Kidney (tissue), 14 donors: ENCODE results near the gene PTPRG. TPM values are rescaled to one million over a fixed set of nuclear protein-coding genes. Genes with fewer than 3 reads are reported as not detected.

ENCODE experiments used
- DNase-seq, 5 donors: peaks; one replicate each; pipeline ENCODE4 v3.0.0-alpha.2; 2013 to 2020
- FAIRE-seq: peaks from 2 replicates; lab custom pipeline; 2012; peaks lifted over from hg19 to GRCh38; lab: Jason Lieb, UNC
- H3K27ac ChIP-seq, 2 donors: one replicate each; pipeline ENCODE4 v1.7.0; 2013; ENCODE audit warnings: low read depth in 2 of 2, low read length in 2 of 2, inconsistent platforms in 1 of 2
- H3K27me3 ChIP-seq: one replicate; pipeline ENCODE4 v1.7.1; 2013; ENCODE audit warnings: low read length, inconsistent platforms; ENCODE audit not compliant: control insufficient read depth, insufficient read depth
- H3K36me3 ChIP-seq, 3 donors: one replicate each; pipeline versions ENCODE4 v1.7.0 to v1.7.1; 2013; ENCODE audit warnings: low read length in 3 of 3, control low read depth in 1 of 3, inconsistent platforms in 1 of 3; ENCODE audit not compliant: insufficient read depth in 3 of 3, control insufficient read depth in 2 of 3
- H3K4me1 ChIP-seq, 3 donors: one replicate each; pipeline versions ENCODE4 v1.7.0 to v1.7.1; 2013; ENCODE audit warnings: low read length in 3 of 3, inconsistent platforms in 1 of 3, low read depth in 1 of 3; ENCODE audit not compliant: control insufficient read depth in 2 of 3, insufficient read depth in 2 of 3
- H3K4me3 ChIP-seq, 3 donors: one replicate each; pipeline versions ENCODE4 v1.7.0 to v1.8.1; 2013; ENCODE audit warnings: low read length in 3 of 3, control low read depth in 1 of 3, inconsistent platforms in 1 of 3
- H3K9ac ChIP-seq, 3 donors: one replicate each; pipeline versions ENCODE4 v1.7.0 to v1.7.1; 2013; ENCODE audit warnings: low read length in 3 of 3, control low read depth in 1 of 3, inconsistent platforms in 1 of 3
- H3K9me3 ChIP-seq, 3 donors: one replicate each; pipeline versions ENCODE4 v1.7.0 to v1.7.1; 2013; ENCODE audit warnings: low read length in 3 of 3, control low read depth in 1 of 3, inconsistent platforms in 1 of 3; ENCODE audit not compliant: control insufficient read depth in 2 of 3, insufficient read depth in 1 of 3
- intact Hi-C: fragments of 100-400 bp; cut with DNase I; formaldehyde crosslinking; loops from one replicate; pipeline ENCODE4 v1.11.1; 2022
- polyA plus RNA-seq: library from polyadenylated mRNA; stranded (reverse); fragments of 350-450 nt; fragmentation: Illumina TruSeq; extraction: RNeasy Lipid Tissue Mini Kit (QIAGEN cat#74804); gene quantifications from one replicate; pipeline ENCODE4 v1.2.3, GENCODE V29; 2014; ENCODE audit warnings: low read depth, low replicate concordance; ENCODE audit not compliant: insufficient read depth
- total RNA-seq: library from RNA; stranded (reverse); fragmentation: NEBNext Ultra II Directional; extraction: Animal tissue kit (Norgen Biotek cat#: 25700); gene quantifications from one replicate; pipeline ENCODE4 v1.2.1, GENCODE V29; 2021
- TF ChIP-seq, protein P1 (sequence below): IDR thresholded peaks from 3 replicates; pipeline ENCODE4 v1.5.1; 2012; ENCODE audit warnings: mild to moderate bottlenecking, moderate library complexity, borderline replicate concordance; ENCODE audit not compliant: insufficient read depth; ENCODE audit errors: extremely low read depth
- donor health status: control.
- donor health status: control.
- donor health status: control.
- donor health status: control.
- donor health status: control.
- donor health status: DM: yes; HTN: yes; CAD: no.
- donor health status: Normal renal cell carcinoma (clear cell type).

The PTPRG gene
- total and polyA plus RNA-seq, 2 donors from 2014 or later: 9.2 to 154 TPM

DNA sequence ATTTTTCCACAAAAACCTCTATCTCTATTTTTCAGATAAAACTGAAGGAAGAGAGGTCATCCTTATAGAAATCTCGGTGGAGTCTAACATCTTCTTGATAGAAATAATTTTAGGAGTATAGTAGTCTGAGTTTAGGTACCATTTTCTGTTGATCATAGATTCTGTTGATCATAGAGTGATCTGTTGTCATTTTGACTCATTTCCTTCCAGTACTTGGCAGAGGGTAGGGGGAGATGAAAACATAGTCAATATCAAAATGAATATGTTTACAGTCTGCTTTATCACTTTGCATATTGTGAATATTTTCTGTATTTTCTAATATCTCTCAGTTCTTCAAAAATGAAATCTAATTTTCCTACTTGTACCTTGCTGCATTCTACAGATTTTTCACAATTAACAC, 458.5 kb downstream of the PTPRG start:
- Histone ChIP-seq H3K9me3 (no peaks in the 10 kb centered on the region), H3K9ac (no peak overlapping the region), H3K27ac (no peak overlapping the region), H3K4me3 (no peak overlapping the region), H3K36me3 (no peaks in the 10 kb centered on the region), H3K27me3 (no peaks in the 10 kb centered on the region), H3K4me1 (no peaks in the 10 kb centered on the region)
- no peak for FAIRE-seq
- intact Hi-C loops: no loop called here
- no peak for DNase-seq
- TF ChIP-seq, protein P1, sequence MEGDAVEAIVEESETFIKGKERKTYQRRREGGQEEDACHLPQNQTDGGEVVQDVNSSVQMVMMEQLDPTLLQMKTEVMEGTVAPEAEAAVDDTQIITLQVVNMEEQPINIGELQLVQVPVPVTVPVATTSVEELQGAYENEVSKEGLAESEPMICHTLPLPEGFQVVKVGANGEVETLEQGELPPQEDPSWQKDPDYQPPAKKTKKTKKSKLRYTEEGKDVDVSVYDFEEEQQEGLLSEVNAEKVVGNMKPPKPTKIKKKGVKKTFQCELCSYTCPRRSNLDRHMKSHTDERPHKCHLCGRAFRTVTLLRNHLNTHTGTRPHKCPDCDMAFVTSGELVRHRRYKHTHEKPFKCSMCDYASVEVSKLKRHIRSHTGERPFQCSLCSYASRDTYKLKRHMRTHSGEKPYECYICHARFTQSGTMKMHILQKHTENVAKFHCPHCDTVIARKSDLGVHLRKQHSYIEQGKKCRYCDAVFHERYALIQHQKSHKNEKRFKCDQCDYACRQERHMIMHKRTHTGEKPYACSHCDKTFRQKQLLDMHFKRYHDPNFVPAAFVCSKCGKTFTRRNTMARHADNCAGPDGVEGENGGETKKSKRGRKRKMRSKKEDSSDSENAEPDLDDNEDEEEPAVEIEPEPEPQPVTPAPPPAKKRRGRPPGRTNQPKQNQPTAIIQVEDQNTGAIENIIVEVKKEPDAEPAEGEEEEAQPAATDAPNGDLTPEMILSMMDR: no peak

DNA sequence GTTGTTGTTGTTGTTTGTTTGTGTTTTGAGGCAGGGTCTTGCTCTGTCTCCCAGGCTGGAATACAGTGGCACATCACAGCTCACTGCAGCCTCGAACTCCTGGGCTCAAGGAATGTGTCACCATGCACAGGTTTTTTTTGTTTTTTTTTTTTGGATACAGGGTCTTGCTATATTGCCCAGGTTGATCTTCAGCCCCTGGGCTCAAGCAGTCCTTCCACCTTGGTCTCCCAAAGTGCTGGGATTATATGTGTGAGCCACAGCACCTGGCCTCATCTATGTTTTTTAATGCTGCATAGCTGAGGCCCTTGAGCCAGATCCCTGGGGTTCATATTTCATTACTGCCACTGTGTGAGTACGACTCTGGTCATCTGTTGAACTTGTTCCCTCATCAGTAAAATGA, 459.3 kb downstream of the PTPRG start:
- Histone ChIP-seq H3K9ac (no peak overlapping the region), H3K27me3 (no peaks in the 10 kb centered on the region), H3K9me3 (no peaks in the 10 kb centered on the region), H3K27ac (no peak overlapping the region), H3K4me1 (no peaks in the 10 kb centered on the region), H3K36me3 (no peaks in the 10 kb centered on the region), H3K4me3 (no peak overlapping the region)
- intact Hi-C loops: no loop called here
- TF ChIP-seq, protein P1: no peak
- no peak for FAIRE-seq
- no peak for DNase-seq

DNA sequence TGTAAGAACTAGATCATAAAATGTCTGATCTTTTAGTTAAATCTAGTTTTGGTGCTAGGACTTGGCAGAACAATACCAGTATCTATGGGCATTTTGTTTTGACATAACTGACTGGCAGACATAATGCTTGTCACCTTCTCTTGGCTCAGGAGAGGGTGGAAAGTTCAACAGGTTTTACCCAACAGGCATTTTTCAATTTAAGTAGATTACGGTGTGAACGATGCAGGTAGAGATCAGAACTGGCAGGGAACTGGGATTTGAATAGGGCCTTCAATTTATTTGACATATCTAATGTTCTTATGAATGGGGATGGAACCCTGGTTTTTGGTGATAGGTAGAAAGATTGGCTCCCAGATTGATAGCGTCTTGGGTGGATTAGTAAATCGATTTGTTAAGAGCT, 460.9 kb downstream of the PTPRG start:
- intact Hi-C loops: no loop called here
- no peak overlapping the region for H3K4me3 ChIP-seq
- DNase-seq: no peak
- no peaks in the 10 kb centered on the region for H3K36me3 ChIP-seq
- TF ChIP-seq, protein P1: no peak
- H3K9me3 ChIP-seq: no peaks in the 10 kb centered on the region
- no peak for FAIRE-seq
- H3K27me3 ChIP-seq: no peaks in the 10 kb centered on the region
- no peak overlapping the region for H3K9ac ChIP-seq
- no peak overlapping the region for H3K27ac ChIP-seq
- H3K4me1 ChIP-seq: no peaks in the 10 kb centered on the region

DNA sequence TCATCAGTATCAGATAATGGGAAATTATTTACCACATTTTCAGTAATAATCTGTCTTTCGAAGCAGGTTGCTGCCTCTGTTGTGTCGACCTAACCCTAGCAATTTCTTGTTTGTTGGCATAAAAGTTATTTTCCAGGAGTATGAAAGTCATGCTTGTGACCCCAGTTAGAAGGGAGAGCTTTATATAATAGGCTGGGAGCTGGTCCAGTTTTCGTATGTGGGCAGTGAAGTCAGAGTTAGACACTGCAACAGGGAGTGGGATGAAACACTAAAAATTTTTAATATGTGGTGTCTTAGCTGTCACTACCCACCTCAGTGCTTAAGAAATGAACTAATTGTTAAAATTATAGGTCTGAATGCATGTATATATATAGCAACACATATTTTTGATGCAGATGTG, 463.5 kb downstream of the PTPRG start:
- Histone ChIP-seq H3K9me3 (no peaks in the 10 kb centered on the region), H3K27me3 (no peaks in the 10 kb centered on the region), H3K36me3 (no peaks in the 10 kb centered on the region), H3K4me1 (no peaks in the 10 kb centered on the region), H3K4me3 (no peak overlapping the region), H3K9ac (no peak overlapping the region), H3K27ac (no peak overlapping the region)
- DNase-seq: no peak
- intact Hi-C loops: no loop called here
- TF ChIP-seq, protein P1: no peak
- FAIRE-seq: no peak
